Measurements from ENCODE around the gene OSBPL5.

Gene OSBPL5

DNA sequence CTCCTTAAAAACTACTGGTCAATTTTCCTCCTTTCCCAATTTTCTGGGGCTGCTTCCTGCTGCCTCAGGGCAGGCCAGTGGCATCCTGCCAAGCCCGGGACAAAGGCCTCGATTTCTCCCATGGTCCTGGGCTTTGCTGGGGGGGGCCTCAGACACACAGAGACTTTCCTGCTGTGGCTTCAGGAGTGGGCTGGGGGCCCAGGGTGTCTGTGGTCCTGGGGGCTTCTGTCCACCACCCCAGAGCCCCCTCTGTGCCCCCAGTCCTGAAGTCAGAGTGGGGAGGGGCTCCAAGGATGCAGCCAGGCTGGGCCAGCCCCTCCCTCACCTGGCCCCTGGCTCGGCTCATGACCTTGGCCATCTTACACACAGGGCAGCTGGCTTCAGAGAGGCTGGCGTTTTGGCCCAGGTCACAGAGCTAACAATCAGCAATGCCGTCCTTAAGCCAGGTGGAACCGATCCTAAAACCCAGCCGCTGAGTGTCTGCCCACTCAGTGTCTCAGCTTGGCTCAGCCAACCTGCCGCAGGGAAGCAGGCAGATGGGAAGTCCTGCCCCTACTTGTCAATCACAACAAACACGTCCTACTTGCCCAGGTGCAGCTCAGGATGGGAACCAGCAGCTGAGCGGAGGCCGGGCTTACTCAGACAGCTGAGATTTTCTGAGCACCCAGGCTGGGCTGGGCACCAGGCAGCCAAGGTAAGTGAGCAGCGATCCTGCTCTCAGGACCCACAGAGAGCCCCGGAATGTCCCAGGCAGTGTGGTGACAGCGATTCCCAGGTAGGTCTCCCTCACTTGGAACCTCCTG lies 34.6 kb downstream of the OSBPL5 start:
- Histone ChIP-seq H3K27ac (ENCODE audit: low read length) (no peak overlapping the region), H3K4me1 (ENCODE audit: control insufficient read depth, insufficient read depth, low read length) (peaks cover 12% of the 10 kb centered on the region), H3K36me3 (ENCODE audit: control insufficient read depth in 2 of 2, insufficient read depth in 2 of 2, low read length in 2 of 2) (no peaks in the 10 kb centered on the region), H3K9ac (ENCODE audit: low read length in 2 of 2) (no peak overlapping the region), H3K4me3 (ENCODE audit: low read length in 2 of 2) (no peak overlapping the region), H3K27me3 (ENCODE audit: control insufficient read depth in 1 of 2, insufficient read depth in 2 of 2, low read length in 2 of 2) (no peaks in the 10 kb centered on the region), H3K9me3 (ENCODE audit: control insufficient read depth in 2 of 2, low read length in 2 of 2) (no peaks in the 10 kb centered on the region)

DNA sequence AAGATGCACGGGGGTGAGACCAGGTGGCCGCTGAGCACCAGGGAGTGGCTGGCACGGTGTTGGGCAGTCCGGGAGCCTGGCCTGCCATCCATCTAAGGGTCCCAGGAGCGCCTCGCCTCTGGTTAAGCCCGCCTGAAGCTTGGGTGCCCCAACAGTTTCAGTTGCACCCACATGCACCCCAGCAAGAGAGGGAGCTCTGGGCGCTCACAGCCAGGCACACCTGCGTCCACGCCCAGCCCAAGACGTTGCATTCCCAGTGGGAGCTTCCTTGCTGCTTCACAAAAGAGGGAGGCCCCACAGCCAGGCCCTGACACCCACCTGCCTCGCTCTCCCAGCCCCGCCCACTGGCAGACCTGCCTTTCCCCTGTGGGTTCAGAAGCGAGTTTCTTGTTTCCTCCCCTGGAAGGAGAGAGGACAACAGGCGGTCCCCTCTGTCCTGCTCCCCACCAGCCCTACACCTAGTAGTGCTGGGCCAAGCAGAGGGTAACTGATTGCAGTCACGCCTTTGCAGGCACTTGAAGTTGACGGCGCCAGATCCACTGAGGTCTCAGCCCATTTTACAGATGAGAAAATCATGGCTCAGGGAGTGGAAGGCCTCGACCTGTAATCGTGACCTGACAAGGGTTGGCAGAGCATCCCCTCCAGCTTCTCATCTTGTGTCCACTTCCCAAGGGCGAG lies 35.4 kb downstream of the OSBPL5 start:
- Histone ChIP-seq H3K9me3 (ENCODE audit: control insufficient read depth in 2 of 2, low read length in 2 of 2) (no peaks in the 10 kb centered on the region), H3K27me3 (ENCODE audit: control insufficient read depth in 1 of 2, insufficient read depth in 2 of 2, low read length in 2 of 2) (no peaks in the 10 kb centered on the region), H3K4me3 (ENCODE audit: low read length in 2 of 2) (no peak overlapping the region), H3K36me3 (ENCODE audit: control insufficient read depth in 2 of 2, insufficient read depth in 2 of 2, low read length in 2 of 2) (peaks cover 0 to 2% of the 10 kb centered on the region in 2 donors), H3K4me1 (ENCODE audit: control insufficient read depth, insufficient read depth, low read length) (peaks cover 11% of the 10 kb centered on the region), H3K27ac (ENCODE audit: low read length) (no peak overlapping the region), H3K9ac (ENCODE audit: low read length in 2 of 2) (no peak overlapping the region)

DNA sequence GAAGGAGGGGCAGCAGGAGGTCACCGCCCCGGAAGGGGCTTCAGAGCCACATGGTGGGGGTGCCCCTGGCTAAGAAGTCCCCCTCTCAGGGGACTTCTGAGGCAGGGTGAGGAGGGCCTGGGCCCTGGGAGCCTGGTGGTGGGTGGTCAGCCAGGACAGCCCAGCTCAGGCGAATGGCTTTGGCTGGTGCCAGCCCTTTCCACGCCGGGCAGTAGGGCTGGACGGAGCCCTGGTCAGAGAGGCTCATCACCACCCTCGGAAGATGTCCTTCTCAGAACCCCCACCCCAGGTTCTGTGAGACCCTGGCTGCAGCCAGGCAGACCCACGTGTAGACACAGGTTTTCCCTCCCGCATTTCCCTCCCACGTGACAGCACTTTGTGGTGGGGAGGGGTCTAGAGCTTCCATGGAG lies 35.9 kb downstream of the OSBPL5 start:
- Histone ChIP-seq H3K4me3 (ENCODE audit: low read length in 2 of 2) (no peak overlapping the region), H3K27me3 (ENCODE audit: control insufficient read depth in 1 of 2, insufficient read depth in 2 of 2, low read length in 2 of 2) (no peaks in the 10 kb centered on the region), H3K27ac (ENCODE audit: low read length) (no peak overlapping the region), H3K4me1 (ENCODE audit: control insufficient read depth, insufficient read depth, low read length) (peaks cover 16% of the 10 kb centered on the region), H3K9ac (ENCODE audit: low read length in 2 of 2) (no peak overlapping the region), H3K9me3 (ENCODE audit: control insufficient read depth in 2 of 2, low read length in 2 of 2) (no peaks in the 10 kb centered on the region), H3K36me3 (ENCODE audit: control insufficient read depth in 2 of 2, insufficient read depth in 2 of 2, low read length in 2 of 2) (peaks cover 0 to 4% of the 10 kb centered on the region in 2 donors)

DNA sequence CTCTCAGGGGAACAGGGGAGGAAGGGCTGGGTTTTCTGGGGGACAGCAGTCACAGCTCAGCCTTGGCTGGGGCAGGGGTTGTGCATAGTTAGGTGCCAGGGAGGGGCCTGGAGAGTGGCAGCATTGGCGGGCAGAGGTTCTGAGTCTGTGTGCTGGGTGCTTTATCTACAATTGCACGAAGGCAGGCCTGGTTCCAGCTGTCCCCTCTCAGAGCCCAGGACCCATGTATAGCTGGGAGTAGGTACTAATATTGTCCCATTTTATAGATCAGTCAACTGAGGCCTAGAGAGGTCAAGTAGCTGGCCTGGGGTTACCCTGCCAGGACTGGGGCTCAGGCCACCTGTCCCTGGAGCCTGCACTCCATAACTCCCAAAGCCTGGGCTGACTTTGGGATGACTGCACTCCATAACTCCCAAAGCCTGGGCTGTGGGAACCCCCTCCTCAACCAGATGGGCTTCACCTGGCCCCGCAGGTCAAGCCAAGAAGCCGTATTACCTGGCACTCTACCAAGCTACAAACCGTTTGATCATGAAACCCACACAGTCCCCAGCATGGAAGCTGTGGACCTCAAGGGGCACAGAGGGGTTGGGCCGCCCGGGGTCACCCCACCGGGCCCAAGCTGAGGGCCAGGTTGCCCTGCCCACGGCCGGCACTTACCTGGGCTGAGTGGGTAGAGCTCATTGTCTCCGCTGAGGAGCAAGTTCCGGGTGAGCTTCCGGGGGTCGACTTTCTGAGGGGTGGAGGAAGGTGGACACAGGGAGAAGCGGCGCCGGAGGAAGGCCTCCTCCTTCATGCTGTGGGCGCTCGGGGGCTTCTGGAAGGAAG lies 36.5 kb downstream of the OSBPL5 start:
- H3K9ac ChIP-seq (ENCODE audit: low read length in 2 of 2) = no peak overlapping the region
- peaks cover 22% of the 10 kb centered on the region for H3K4me1 ChIP-seq (ENCODE audit: control insufficient read depth, insufficient read depth, low read length)
- no peak overlapping the region for H3K4me3 ChIP-seq (ENCODE audit: low read length in 2 of 2)
- H3K27me3 ChIP-seq (ENCODE audit: control insufficient read depth in 1 of 2, insufficient read depth in 2 of 2, low read length in 2 of 2) = no peaks in the 10 kb centered on the region
- H3K27ac ChIP-seq (ENCODE audit: low read length) = no peak overlapping the region
- H3K9me3 ChIP-seq (ENCODE audit: control insufficient read depth in 2 of 2, low read length in 2 of 2) = no peaks in the 10 kb centered on the region
- peaks cover 0 to 4% of the 10 kb centered on the region in 2 donors for H3K36me3 ChIP-seq (ENCODE audit: control insufficient read depth in 2 of 2, insufficient read depth in 2 of 2, low read length in 2 of 2)

DNA sequence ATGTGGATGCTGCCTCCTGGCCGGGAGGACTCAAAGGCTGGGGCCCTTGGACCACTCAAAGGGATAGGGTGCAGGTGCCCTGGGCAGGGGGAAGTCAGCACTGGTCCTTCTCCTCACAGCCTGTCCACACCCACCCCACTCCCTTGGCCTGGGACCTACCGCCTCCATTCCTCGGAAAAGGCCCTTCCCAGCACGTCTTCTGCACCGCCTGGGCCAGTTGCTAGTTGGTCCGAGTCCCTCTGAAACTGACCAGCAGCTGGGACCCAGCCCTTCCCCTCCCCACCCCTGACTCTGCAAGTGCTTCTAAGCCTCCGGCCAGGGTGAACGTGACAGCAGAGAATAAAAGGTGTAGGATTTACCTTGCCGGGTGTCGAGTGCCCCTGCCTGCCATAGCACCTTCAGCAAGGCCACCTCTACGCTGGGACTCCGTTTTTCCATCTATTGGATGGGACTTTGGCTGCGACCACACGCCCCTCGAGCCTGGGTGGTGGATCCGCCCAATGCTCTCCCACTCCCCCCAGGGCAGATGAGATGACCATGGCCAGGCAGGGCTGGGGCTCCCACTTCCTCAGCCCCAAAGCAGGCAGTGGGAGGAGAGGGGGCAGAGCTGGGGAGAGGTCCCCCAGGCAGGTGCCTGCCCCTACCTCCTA lies 37.3 kb downstream of the OSBPL5 start:
- H3K4me1 ChIP-seq (ENCODE audit: control insufficient read depth, insufficient read depth, low read length) = peaks cover 29% of the 10 kb centered on the region

DNA sequence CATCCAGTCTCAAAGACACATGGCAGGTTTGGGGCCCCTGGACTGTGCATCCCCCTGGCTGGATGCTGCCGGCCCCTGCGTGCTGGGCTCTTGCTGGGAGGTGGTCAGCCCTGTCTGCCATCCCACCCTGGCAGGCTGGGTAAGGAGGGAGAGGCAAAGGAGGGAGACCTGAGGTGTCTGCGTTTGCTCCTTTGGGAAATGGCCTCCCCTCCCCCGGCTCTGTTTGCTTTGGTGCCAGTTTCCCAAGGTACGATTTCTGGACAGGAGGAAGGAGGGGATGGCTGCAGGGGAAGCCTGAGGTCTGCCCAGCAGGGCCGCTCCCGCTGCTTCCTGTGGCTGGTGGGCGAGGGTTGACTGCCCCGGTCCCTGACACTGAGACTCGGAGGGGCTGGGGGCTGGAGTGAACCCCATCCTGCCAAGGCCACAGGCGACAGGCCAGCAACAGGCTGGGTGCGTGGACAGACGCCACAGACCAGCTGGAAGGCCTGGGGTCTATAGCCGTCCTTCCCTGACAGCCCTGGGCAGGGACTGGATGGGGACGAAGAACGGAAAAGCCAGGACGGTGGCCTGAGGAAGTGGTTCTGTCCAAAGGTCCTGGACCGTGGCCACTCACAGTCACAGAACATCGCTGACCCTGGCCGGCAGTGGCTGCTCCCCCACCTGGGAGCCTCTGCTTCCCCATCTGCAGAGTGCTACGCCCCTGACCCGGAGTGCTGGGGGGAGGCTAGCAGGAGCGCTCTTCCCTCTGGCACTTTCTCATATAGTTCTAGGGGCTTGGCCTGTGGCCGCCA lies 38.0 kb downstream of the OSBPL5 start:
- no peak overlapping the region for H3K27ac ChIP-seq (ENCODE audit: low read length)
- peaks cover 2 to 5% of the 10 kb centered on the region in 2 donors for H3K36me3 ChIP-seq (ENCODE audit: control insufficient read depth in 2 of 2, insufficient read depth in 2 of 2, low read length in 2 of 2)
- no peaks in the 10 kb centered on the region for H3K9me3 ChIP-seq (ENCODE audit: control insufficient read depth in 2 of 2, low read length in 2 of 2)
- H3K27me3 ChIP-seq (ENCODE audit: control insufficient read depth in 1 of 2, insufficient read depth in 2 of 2, low read length in 2 of 2) = no peaks in the 10 kb centered on the region
- H3K4me3 ChIP-seq (ENCODE audit: low read length in 2 of 2) = no peak overlapping the region
- peaks cover 36% of the 10 kb centered on the region for H3K4me1 ChIP-seq (ENCODE audit: control insufficient read depth, insufficient read depth, low read length)
- no peak overlapping the region for H3K9ac ChIP-seq (ENCODE audit: low read length in 2 of 2)

More for the DNA sequence above, 37.3 kb downstream of the OSBPL5 start:
- Histone ChIP-seq H3K9ac (ENCODE audit: low read length in 2 of 2) (no peak overlapping the region), H3K4me3 (ENCODE audit: low read length in 2 of 2) (no peak overlapping the region), H3K27ac (ENCODE audit: low read length) (no peak overlapping the region), H3K36me3 (ENCODE audit: control insufficient read depth in 2 of 2, insufficient read depth in 2 of 2, low read length in 2 of 2) (peaks cover 0 to 4% of the 10 kb centered on the region in 2 donors), H3K9me3 (ENCODE audit: control insufficient read depth in 2 of 2, low read length in 2 of 2) (no peaks in the 10 kb centered on the region), H3K27me3 (ENCODE audit: control insufficient read depth in 1 of 2, insufficient read depth in 2 of 2, low read length in 2 of 2) (no peaks in the 10 kb centered on the region)

DNA sequence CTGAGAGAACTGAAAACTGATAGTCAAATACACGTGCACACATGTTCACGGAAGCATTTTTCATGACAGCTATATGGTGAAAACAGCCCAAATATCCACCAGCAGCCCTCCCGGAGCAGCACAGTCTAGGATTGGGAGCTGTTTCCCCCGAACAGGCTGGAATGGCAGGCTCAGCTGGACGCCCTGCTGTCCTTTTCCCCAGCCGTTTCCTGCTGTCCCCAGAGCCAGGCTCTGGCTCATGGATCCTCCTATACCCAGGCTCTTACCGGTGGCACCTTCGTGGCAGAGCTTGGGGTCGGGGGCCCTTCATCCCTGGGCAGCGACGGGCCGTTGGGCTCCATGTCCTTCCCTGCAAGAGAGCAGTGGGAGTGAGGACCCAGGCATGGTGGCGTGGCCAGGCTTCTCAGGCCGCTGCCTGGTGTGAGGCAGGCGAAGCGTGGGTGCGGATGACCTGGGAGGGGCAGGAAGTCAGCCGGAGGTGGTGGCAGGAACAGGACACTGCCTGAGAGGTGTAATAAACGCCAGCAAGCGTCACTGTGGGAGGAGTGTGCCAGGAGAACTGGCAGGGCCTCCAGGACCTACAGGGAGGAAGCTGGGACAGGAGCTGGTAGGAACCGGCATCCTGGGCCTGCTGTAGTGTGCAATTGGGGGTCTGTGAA lies 38.8 kb downstream of the OSBPL5 start:
- H3K36me3 ChIP-seq (ENCODE audit: control insufficient read depth in 2 of 2, insufficient read depth in 2 of 2, low read length in 2 of 2) = peaks cover 9 to 13% of the 10 kb centered on the region in 2 donors
- H3K9ac ChIP-seq (ENCODE audit: low read length in 2 of 2) = no peak overlapping the region
- H3K27me3 ChIP-seq (ENCODE audit: control insufficient read depth in 1 of 2, insufficient read depth in 2 of 2, low read length in 2 of 2) = no peaks in the 10 kb centered on the region
- H3K4me3 ChIP-seq (ENCODE audit: low read length in 2 of 2) = no peak overlapping the region
- peaks cover 36% of the 10 kb centered on the region for H3K4me1 ChIP-seq (ENCODE audit: control insufficient read depth, insufficient read depth, low read length)
- no peaks in the 10 kb centered on the region for H3K9me3 ChIP-seq (ENCODE audit: control insufficient read depth in 2 of 2, low read length in 2 of 2)
- H3K27ac ChIP-seq (ENCODE audit: low read length) = no peak overlapping the region

DNA sequence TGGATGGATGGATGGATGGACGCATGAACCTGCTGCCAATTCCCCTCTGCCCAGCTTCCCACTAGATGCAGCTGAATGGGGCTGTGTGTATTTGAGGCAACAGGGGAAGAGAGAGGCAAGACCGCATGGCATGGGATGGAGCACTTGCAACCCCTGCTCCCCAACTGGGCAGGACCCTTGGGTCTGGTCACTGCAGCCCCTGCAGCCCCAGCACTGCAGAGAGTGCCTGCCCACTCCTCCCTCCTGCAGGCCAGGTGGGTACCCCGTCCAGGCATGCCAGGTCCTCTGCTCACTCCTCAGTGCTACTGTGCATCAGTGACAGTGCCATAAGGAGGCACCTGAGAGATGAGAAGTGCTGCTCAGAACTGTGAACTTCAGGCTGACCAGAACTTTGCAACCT lies 40.3 kb downstream of the OSBPL5 start:
- Histone ChIP-seq H3K27me3 (ENCODE audit: control insufficient read depth in 1 of 2, insufficient read depth in 2 of 2, low read length in 2 of 2) (no peaks in the 10 kb centered on the region), H3K9me3 (ENCODE audit: control insufficient read depth in 2 of 2, low read length in 2 of 2) (no peaks in the 10 kb centered on the region), H3K4me1 (ENCODE audit: control insufficient read depth, insufficient read depth, low read length) (peaks cover 36% of the 10 kb centered on the region), H3K4me3 (ENCODE audit: low read length in 2 of 2) (peak overlapping the region in 1 of 2 donors; percentile 29), H3K27ac (ENCODE audit: low read length) (peak overlapping the region; percentile 46), H3K9ac (ENCODE audit: low read length in 2 of 2) (no peak overlapping the region), H3K36me3 (ENCODE audit: control insufficient read depth in 2 of 2, insufficient read depth in 2 of 2, low read length in 2 of 2) (peaks cover 17 to 19% of the 10 kb centered on the region in 2 donors)

DNA sequence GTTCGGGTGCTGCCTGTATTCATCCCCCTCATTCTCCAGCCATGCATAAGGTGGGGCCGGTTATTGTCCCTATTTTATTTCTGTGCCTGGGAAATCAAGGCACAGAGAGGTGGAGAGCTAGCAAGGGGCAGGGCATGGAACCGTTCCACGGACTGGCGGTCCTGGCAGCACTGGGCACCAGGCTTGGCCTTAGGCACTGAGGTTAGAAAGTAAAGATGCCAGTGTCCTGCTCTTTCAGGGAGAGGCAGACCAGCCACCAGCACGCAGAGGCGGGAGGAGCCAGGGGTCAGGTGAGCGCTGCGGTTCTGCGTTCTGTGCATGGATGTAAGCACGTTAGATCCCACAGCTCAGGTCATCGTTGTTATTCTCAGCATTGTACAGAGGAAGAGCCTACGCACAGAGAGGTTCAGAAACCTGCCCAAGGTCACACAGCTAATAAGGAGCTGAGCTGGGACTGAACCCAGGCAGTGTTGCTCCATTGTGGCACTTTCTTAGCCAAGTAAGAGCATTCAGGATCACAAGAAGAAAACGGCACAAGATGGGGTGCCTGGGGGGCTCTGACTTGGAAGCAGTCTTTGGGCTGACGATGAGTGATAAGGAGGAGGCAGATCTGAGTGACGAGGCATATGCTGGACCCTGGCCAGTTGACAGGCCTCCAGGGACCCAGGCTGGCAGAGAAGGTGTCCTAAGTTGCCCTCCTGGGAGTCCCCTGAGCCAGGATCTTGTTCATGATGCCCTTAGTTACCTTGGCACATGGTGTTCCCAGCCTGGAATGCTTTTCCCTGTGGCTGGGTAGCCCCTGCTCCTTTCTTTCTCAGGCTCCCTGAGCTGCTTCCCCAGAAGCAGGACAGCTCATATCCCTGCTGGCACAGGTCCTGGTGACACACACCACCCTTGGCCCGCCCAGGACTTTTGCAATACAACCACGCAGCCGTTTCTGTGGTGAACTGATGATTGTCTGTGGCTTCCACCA lies 41.1 kb downstream of the OSBPL5 start:
- peak overlapping the region; percentile 46 for H3K27ac ChIP-seq (ENCODE audit: low read length)
- H3K9me3 ChIP-seq (ENCODE audit: control insufficient read depth in 2 of 2, low read length in 2 of 2) = no peaks in the 10 kb centered on the region
- no peak overlapping the region for H3K4me3 ChIP-seq (ENCODE audit: low read length in 2 of 2)
- H3K36me3 ChIP-seq (ENCODE audit: control insufficient read depth in 2 of 2, insufficient read depth in 2 of 2, low read length in 2 of 2) = peaks cover 24 to 25% of the 10 kb centered on the region in 2 donors
- no peaks in the 10 kb centered on the region for H3K27me3 ChIP-seq (ENCODE audit: control insufficient read depth in 1 of 2, insufficient read depth in 2 of 2, low read length in 2 of 2)
- peak overlapping the region; percentile 21 to 31 for H3K9ac ChIP-seq (ENCODE audit: low read length in 2 of 2)
- H3K4me1 ChIP-seq (ENCODE audit: control insufficient read depth, insufficient read depth, low read length) = peaks cover 36% of the 10 kb centered on the region

All from stomach smooth muscle (tissue), 2 donors.